HG03060 (cell line): ENCODE measurements around the gene SLC41A3.
"Not testable (repeated sequence)": the region's sequence is repeated elsewhere in the genome, so short reads cannot be mapped to it uniquely, and the experiment has no call there.

Experiments
- ATAC-seq: cut with Tn5 transposase; IDR thresholded peaks from one replicate; pipeline ENCODE4 v1.9.1; 2021; ENCODE audit warnings: low read depth, moderate number of reproducible peaks; ENCODE audit not compliant: unreplicated experiment

SLC41A3 gene

GRCh38 chr3:126013751-126014156 lies 70.2 kb downstream of the SLC41A3 start:
- ATAC-seq = no peak

- ATAC-seq = no peak
Measured at GRCh38 chr3:126009181-126009580, 74.7 kb downstream of the SLC41A3 start.

- ATAC-seq = no peak
Measured at GRCh38 chr3:126008219-126008618, 75.7 kb downstream of the SLC41A3 start.

- ATAC-seq = no peak
Measured at GRCh38 chr3:126005951-126006350, 78.0 kb downstream of the SLC41A3 start.

GRCh38 chr3:126004692-126005091 lies 79.2 kb downstream of the SLC41A3 start:
- no peak for ATAC-seq

- no peak for ATAC-seq
Measured at GRCh38 chr3:126004217-126004616, 79.7 kb downstream of the SLC41A3 start.

GRCh38 chr3:126003447-126004190 lies 80.3 kb downstream of the SLC41A3 start:
- ATAC-seq = no peak

- ATAC-seq = no peak
Measured at GRCh38 chr3:126002189-126002588, 81.7 kb downstream of the SLC41A3 start.

GRCh38 chr3:125996751-125997150 lies 87.2 kb downstream of the SLC41A3 start:
- not testable (repeated sequence) for ATAC-seq

GRCh38 chr3:125990253-125990970 lies 93.5 kb downstream of the SLC41A3 start:
- ATAC-seq = peak; percentile 71

- ATAC-seq = not testable (repeated sequence)
Measured at GRCh38 chr3:125984951-125985350, 99.0 kb downstream of the SLC41A3 start.

GRCh38 chr3:125977104-125977503 lies 106.8 kb downstream of the SLC41A3 start:
- not testable (repeated sequence) for ATAC-seq

GRCh38 chr3:125976003-125976390 lies 107.9 kb downstream of the SLC41A3 start:
- ATAC-seq = not testable (repeated sequence)

GRCh38 chr3:125975245-125976002 lies 108.5 kb downstream of the SLC41A3 start:
- not testable (repeated sequence) for ATAC-seq

- not testable (repeated sequence) for ATAC-seq
Measured at GRCh38 chr3:125971997-125972944, 111.7 kb downstream of the SLC41A3 start.

- not testable (repeated sequence) for ATAC-seq
Measured at GRCh38 chr3:125968701-125969592, 115.0 kb downstream of the SLC41A3 start, which contains the start of gene ROPN1B. Gene ROPN1B (plus strand): TSS chr3:125969178. CDS start chr3:125972055, 2,877 bp downstream.

GRCh38 chr3:125968121-125968520 lies 115.8 kb downstream of the SLC41A3 start:
- not testable (repeated sequence) for ATAC-seq

GRCh38 chr3:125967156-125967555 lies 116.8 kb downstream of the SLC41A3 start:
- ATAC-seq = no peak

GRCh38 chr3:125965505-125965904 lies 118.4 kb downstream of the SLC41A3 start:
- no peak for ATAC-seq
